ENCODE data around the gene PLD2.

PLD2 gene

DNA sequence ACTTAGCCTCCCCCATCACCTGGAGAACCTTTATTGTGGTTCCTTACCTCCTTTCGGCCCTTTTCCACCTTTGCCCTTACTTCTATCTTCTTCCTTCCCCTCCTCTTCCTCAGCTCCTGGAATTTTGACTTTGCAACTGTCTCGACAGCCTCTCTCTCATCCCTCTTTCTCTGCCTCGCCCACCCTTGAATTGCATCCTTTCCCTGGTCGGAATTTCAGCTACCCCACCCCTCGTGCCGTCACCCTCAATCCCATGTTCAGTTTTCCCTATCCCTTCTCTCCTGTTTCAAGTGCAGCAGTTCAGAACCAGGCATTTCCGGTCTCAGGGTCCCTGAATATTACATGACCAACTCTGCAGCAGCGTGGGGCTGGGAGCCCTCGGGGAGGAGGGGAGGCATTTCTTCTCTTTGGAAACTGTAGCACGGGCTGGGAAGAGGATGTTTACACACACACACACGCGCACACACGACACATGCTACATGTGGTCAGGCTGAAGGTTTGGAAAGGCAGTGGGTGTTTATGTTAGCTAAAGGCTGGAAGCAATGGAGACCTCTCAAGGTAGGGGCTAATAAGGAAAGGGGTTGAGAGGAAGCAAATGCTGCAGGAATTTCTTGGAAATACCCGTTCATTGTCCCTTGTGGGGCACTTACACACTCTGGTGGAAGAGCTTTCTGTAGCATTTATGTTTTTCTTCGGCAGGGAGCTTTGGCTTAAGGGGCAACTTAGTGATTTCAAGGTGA is 27.2 kb downstream of the PLD2 start:
- no peak for DNase-seq (ENCODE audit: low read depth, low spot score)

DNA sequence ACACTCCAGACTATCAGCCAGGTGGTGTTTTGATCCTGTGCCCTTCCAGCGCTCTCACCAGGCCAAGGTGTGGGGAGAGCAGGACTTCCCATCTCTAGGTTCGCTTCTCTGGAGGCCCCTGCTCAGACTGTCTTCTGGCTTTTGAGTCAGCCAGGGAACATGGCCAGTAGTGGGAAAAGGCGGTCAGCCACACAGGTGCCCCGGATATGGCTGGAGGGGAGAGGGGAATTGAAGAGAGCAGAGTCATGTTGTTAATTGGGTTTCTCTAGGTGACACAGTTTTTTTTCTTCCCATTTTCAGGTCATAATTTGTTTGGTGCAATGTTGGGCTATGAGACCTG is 27.7 kb downstream of the PLD2 start:
- DNase-seq (ENCODE audit: low read depth, low spot score), result no peak

DNA sequence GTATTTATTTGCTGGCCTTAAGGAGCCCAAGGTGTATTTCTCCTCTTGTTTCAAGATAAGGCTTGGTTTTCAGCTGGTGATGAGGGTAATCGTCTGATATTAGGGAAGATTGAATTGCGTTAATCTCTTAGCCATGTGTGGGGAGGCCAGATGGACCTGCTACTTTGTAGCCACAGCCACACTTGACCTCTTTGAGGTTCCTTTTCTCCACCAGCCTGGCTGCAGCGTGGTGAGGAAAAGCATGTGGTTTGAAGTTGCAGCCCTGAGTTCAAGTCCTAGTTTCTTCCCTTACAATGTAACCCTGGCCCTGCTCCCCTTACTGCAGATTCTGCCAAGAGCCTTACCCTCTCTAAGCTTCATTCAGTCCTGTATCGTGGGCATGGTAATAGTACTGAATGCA is 29.3 kb downstream of the PLD2 start:
- no peak for DNase-seq (ENCODE audit: low read depth, low spot score)

DNA sequence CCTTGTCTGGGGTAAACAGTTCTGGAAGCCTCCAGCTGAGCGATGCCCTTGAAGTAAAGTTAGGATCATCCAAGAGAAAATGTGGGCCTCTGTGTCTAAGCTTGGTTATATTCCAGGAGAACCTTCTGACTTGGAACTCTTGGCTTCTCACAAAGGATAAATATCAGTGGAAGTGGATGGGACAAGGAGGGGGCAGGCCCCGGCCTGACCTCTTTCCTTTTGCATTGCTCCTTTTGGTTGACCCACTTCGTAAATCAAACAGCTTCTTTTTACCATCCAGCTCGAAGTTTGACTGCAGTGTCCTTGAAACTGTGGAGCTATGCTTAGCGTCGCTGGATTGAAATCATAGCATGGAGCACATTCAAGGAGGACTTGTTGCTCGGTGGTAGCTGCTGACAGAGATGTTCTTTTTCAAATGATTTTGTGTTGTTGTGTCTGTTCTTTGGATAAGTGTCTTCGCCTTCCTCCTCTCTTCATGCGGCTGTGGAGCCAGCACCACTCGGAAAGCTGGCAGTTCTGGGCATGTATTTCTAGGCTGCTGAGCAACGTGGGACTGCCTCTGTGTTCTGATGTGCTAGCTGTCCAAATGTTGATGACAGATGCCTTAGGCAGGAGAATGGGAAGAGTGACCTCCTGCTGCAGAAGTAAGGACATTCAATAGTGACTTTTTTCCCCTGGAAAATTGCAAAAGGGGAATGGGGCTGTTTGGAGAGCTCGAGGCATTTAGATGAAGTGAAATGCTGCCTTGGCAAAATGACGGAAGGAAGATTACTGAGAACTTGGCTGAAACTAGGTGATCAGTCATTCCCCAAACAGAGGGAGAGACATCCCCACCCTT is 30.7 kb downstream of the PLD2 start:
- DNase-seq (ENCODE audit: low read depth, low spot score), result no peak

DNA sequence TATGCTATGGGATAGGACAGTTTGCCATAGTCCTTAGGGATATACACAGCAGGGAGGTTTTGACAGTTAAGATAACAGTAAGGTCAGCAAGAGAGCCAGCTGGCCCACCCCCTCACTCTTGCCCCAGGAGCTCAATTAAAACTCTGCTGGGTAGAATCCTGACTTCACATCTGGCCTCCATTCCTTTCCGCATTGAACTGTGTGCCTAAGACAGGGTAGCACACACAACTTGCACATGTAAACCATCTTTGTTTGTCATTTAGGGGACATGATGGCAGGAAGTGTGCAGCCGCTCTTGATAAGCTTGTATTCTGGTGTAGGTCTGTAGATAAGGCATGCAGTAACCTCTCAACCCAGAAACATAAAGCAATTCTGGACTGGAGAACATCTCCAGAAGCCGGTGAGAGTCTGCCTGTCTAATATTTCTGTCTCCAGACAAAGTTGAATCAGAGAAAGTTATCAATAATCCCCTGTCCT is 31.4 kb downstream of the PLD2 start:
- DNase-seq (ENCODE audit: low read depth, low spot score), result no peak

- no peak for DNase-seq (ENCODE audit: low read depth, low spot score)
Observed at GRCh38 chr17:4839221-4839620, 32.3 kb downstream of the PLD2 start.

DNA sequence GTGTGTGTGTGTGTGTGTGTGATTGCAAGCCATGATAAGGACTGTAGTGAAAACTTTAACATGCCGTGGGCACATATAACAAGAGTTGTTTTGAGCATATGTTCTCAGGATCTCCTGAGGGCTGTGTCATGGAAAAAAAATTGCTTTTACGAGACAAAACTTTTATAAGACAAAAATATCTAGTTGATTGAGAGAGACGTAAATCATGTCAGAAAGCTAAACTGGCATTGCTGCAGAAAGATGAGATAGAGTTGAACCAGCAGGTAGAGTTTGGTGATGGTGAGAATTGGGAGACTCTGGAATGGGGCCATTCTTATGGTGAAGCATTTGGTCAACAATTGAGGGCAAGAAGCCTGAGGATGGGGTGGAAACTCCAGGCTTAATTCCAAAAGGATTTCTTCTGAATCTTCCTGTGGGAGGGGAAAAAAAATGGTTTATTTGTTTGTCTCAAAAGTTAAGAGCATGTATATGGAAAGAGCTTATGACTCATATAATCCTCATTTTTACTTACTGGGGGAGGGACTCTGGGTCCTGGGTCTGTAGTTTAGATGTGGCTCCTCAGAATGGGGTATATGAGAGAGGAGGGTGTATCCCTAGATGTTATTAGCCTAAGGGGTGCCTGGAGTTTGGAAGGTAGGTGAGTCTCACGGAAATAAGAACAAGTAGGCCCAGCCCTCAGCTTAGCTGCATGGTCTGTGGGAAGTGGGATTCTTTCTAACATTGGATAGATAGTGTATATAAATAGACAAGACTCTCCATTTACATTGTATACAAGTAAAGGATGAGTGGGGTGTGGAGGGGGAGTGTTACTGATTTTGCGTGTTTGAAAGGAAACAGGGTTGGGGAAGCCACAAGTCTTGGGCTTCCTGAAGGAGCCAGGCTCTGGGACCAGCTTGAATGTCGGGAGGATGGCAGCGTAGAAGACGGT is 33.3 kb downstream of the PLD2 start:
- DNase-seq (ENCODE audit: low read depth, low spot score), result no peak

GRCh38 chr17:4840893-4841242 is 33.9 kb downstream of the PLD2 start:
- DNase-seq (ENCODE audit: low read depth, low spot score), result no peak

GRCh38 chr17:4842376-4842775 is 35.4 kb downstream of the PLD2 start:
- no peak for DNase-seq (ENCODE audit: low read depth, low spot score)

- no peak for DNase-seq (ENCODE audit: low read depth, low spot score)
Observed at GRCh38 chr17:4843321-4844000, 36.5 kb downstream of the PLD2 start.

DNA sequence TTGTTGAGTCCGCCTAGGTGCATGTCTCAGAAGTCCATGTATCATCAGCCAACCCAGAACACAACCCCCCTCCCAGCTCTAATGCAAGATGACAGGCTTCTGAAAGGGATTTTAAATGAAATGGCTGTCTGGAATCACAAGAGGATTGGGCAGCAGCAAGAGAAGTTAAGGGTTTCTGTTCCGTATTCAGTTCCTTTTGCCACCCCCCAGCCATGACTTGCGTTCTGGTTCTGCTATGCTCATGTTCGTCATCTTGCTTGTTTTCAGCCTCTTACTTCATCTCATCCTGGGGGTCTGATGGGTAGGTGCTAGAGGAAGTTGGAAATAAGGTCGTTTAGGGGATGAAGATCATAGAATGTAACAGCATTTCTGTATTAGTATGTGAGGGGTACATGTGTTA is 38.2 kb downstream of the PLD2 start:
- DNase-seq (ENCODE audit: low read depth, low spot score), result no peak

DNA sequence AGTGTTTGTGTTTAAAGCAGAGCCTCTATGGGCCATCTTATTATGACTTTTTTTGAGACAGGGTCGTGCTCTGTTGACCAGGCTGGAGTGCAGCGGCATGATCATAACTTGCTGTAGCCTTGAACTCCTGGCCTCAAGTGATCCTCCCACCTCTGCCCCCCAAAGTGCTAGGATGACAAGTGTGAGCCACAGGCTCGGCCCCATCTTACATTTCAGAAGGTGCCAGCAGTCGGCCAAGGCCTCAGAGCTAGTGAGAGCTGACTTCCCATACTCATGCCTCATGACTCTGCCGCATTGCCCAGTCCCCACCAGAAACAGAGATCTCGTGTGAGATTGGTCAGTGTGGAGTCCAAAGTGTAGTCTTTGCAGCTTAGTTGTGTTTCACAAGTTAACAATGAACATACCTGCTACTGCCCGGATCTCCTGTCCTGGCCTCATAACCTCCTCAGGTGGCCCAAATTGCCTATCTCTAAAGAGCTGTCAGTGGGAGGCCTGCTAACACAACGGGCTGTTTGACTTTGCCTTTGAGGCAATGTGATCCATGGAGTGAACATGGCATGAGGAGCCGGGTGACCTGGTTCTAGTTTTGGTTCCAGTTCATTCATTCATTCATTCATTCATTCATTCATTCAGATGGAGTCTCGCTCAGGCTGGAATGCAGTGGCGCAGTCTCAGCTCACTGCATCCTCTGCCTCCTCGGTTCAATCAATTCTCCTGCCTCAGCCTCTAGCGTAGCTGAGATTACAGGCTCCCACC is 39.9 kb downstream of the PLD2 start:
- no peak for DNase-seq (ENCODE audit: low read depth, low spot score)

- DNase-seq (ENCODE audit: low read depth, low spot score), result no peak
Observed at GRCh38 chr17:4849011-4849536, 42.1 kb downstream of the PLD2 start.

DNA sequence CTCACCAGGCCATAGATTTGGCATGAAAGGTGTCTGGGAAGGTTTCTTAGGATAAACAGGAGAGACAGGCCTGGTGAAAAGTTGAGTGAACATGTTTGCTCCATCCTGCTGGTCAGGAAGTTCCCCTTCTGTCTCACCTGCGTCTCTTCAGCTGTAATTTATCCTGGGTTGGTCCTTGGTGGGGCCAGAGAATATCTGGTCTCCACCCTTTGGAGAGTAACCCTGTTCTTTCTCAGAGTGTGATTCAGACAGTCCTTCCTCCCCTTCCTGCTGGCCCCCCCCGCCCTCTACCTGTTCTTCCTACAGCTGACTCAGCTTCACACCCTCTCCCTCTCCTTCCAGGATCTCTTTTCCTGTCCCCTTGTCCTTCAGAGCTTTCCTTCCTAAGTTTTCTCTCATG is 43.3 kb downstream of the PLD2 start:
- no peak for DNase-seq (ENCODE audit: low read depth, low spot score)

GRCh38 chr17:4851084-4851483 is 44.1 kb downstream of the PLD2 start:
- DNase-seq (ENCODE audit: low read depth, low spot score), result no peak

DNA sequence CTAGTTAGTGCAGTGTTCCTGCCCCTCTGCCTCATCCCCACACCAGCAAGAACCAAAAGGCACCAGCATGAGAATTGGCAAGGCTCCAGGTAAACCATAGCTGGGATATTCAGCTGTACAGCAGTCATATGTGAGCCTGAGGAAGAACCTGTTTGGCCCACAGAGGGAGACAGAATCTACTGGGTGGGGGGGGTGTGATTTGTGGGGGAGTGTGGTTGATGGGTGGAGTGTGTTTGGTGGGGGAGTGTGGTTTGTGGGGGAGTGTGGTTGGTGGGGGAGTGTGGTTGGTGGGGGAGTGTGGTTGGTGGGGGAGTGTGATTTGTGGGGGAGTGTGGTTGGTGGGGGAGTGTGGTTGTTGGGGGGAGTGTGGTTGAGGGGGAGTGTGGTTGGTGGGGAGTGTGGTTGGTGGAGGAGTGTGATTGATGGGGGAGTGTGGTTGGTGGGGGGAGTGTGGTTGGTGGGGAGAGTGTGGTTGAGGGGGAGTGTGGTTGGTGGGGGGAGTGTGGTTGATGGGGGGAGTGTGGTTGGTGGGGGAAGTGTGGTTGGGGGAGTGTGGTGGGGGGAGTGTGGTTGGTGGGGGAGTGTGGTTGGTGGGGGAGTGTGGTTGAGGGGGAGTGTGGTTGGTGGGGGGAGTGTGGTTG is 45.7 kb downstream of the PLD2 start:
- no peak for DNase-seq (ENCODE audit: low read depth, low spot score)

- DNase-seq (ENCODE audit: low read depth, low spot score), result no peak
Observed at GRCh38 chr17:4853208-4853671, 46.3 kb downstream of the PLD2 start.

DNA sequence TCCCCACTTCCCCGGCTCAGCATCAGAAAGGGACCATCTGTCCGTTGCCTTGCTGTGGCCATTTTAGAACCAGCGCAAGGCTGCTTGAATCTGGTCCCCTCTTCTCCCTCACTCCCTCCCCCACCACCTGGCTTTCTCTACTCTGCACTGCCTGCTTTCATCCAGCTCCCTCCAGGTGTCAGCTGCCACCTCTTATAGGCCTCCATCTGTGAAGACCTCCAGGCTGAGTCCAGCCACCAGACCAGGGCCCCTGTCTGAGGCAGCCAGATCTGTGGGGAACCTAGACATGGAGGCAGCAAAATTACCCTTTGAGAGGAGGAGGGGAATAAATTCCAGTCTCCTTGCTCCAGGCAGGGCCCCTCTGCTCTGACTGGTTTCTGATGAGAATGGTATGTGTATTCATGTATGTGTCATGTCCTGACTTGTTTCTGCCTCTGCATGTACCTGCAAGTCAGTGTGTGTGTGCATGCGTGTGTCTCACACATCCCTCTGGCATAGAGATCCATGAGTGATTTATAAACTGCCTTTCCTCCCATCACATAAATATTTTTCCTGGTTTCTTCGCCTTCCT is 47.2 kb downstream of the PLD2 start:
- DNase-seq (ENCODE audit: low read depth, low spot score), result no peak

DNA sequence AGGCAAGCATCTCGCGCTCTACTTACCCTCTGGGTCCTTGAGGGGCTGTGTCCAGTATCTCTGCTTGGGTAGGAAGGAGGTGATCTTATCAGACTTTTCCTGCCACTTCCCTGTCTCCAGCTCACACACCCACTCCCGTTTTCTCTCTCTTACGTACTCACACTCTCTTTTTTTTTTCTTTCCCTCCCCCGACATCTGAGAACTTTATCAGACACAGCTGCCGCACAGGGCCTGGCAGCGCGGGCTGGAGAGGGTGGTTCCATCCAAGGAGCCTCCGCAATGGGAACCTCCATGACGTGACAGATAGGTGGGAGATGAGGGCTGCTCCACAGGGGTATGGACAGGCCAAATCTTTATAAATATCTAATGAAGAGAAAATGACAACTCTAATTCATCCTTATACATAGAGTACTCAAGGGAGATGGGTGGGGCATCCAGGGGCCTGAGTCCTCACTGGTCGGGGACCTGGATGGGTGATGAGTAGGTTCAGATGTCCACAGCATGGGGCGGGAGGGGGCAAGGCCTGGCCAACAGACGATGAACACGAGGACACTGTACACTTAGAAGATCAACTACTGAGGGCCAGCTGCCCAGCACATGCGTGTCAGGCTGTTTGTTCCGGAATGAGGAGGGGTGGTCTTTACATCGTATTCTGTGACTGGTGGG is 49.5 kb downstream of the PLD2 start:
- no peak for DNase-seq (ENCODE audit: low read depth, low spot score)
